Liver (tissue), 9 donors: ENCODE data around the gene GZMM. TPM values are rescaled to one million over a fixed set of nuclear protein-coding genes. Genes with fewer than 3 reads are reported as not detected.

Experiments
- DNase-seq: peaks from one replicate; pipeline ENCODE4 v3.0.0-alpha.2; 2017; ENCODE audit warnings: low spot score
- H3K27ac ChIP-seq, 2 donors: one replicate each; pipeline ENCODE4 v1.7.0; 2013; ENCODE audit warnings: inconsistent platforms in 2 of 2, low read length in 2 of 2, control low read depth in 1 of 2, low read depth in 1 of 2, mild to moderate bottlenecking in 1 of 2
- H3K27me3 ChIP-seq, 4 donors: one replicate each; pipeline versions ENCODE4 v1.6.1 to v1.7.0; 2013; ENCODE audit warnings: low read length in 3 of 4, inconsistent platforms in 1 of 4, mild to moderate bottlenecking in 1 of 4, moderate library complexity in 1 of 4; ENCODE audit not compliant: control insufficient read depth in 4 of 4, insufficient read depth in 4 of 4
- H3K36me3 ChIP-seq, 4 donors: one replicate each; pipeline versions ENCODE4 v1.6.1 to v1.7.0; 2013; ENCODE audit warnings: low read length in 3 of 4, mild to moderate bottlenecking in 3 of 4, low read depth in 1 of 4, moderate library complexity in 1 of 4; ENCODE audit not compliant: control insufficient read depth in 4 of 4, insufficient read depth in 3 of 4
- H3K4me1 ChIP-seq, 4 donors: one replicate each; pipeline versions ENCODE4 v1.6.1 to v1.7.0; 2013; ENCODE audit warnings: low read length in 3 of 4, mild to moderate bottlenecking in 3 of 4, moderate library complexity in 1 of 4; ENCODE audit not compliant: control insufficient read depth in 4 of 4, insufficient read depth in 4 of 4
- H3K4me3 ChIP-seq, 3 donors: one replicate each; pipeline versions ENCODE4 v1.6.1 to v1.7.0; 2013; ENCODE audit warnings: low read length in 3 of 3, control low read depth in 1 of 3, low read depth in 1 of 3, mild to moderate bottlenecking in 1 of 3
- H3K9ac ChIP-seq, 2 donors: one replicate each; pipeline ENCODE4 v1.7.0; 2013; ENCODE audit warnings: low read length in 2 of 2, mild to moderate bottlenecking in 2 of 2, moderate library complexity in 2 of 2, control low read depth in 1 of 2, low read depth in 1 of 2
- H3K9me3 ChIP-seq, 4 donors: one replicate each; pipeline versions ENCODE4 v1.6.1 to v1.7.0; 2013; ENCODE audit warnings: low read length in 3 of 4; ENCODE audit not compliant: control insufficient read depth in 4 of 4
- ATF3 ChIP-seq: IDR thresholded peaks from 2 replicates; pipeline ENCODE4 v1.6.1; 2016; ENCODE audit warnings: antibody characterized with exemption
- CTCF ChIP-seq: fragments of 150-350 bp; IDR thresholded peaks from 2 replicates; pipeline ENCODE4 v1.5.1; 2017; ENCODE audit warnings: improper control_type of control experiment, low read depth, low read length; ENCODE audit not compliant: missing input control
- HNF4G ChIP-seq: IDR thresholded peaks from 2 replicates; pipeline ENCODE4 v1.6.1; 2016; ENCODE audit warnings: antibody characterized with exemption
- NR2F2 ChIP-seq: IDR thresholded peaks from 2 replicates; pipeline ENCODE4 v1.6.1; 2016; ENCODE audit warnings: antibody characterized with exemption
- TAF1 ChIP-seq: conservative IDR thresholded peaks from 2 replicates; pipeline ENCODE4 v1.6.1; 2016; ENCODE audit warnings: antibody characterized with exemption, mild to moderate bottlenecking
- YY1 ChIP-seq: IDR thresholded peaks from 2 replicates; pipeline ENCODE4 v1.6.1; 2016; ENCODE audit warnings: antibody characterized with exemption, mild to moderate bottlenecking
- ZBTB33 ChIP-seq: IDR thresholded peaks from 2 replicates; pipeline ENCODE4 v1.6.1; 2016; ENCODE audit warnings: antibody characterized with exemption
- WGBS: extraction: QIAGEN DNeasy Blood & Tissue Kit; methylation state at CpG from one replicate; pipeline ENCODE4 v1.1.7; 2013; 5-methylcytosine and 5-hydroxymethylcytosine counted together
- polyA plus RNA-seq, 2 donors: library from polyadenylated mRNA; stranded (reverse) in 1 of 2; unstranded in 1 of 2; fragments of 200-250 nt in 1 of 2; fragments of >200 nt in 1 of 2; fragmentation: Nextera tagmentation in 1 of 2; extraction: Ambion mirVana in 1 of 2; gene quantifications; one replicate each; pipeline versions ENCODE4 v1.2.1 to v1.2.3, GENCODE V29; 2013 to 2015
- total RNA-seq, 2 donors: library from RNA; depleted of rRNA; stranded (reverse); fragments of >200 nt; gene quantifications; one replicate each; pipeline ENCODE4 v1.2.3, GENCODE V29; 2014
- donor health status: healthy.
- donor health status: healthy.
- donor health status: healthy.
- donor health status: healthy.
- donor health status: healthy.

Gene GZMM
- total and polyA plus RNA-seq, 4 donors: 0.28 to 1.3 (median 1.1) TPM

GRCh38 chr19:554817-555216 is 11.0 kb downstream of the GZMM start:
- no peak overlapping the region for H3K4me3 ChIP-seq
- H3K4me1 ChIP-seq: peaks cover 0 to 3% (median 1%) of the 10 kb centered on the region in 4 donors
- TF ChIP-seq ATF3 (no peak), YY1 (no peak), HNF4G (no peak)
- WGBS: 72% methylated on average over 20 of the region's 20 CpGs
- no peaks in the 10 kb centered on the region for H3K36me3 ChIP-seq
- no peaks in the 10 kb centered on the region for H3K27me3 ChIP-seq
- DNase-seq: no peak
- no peak overlapping the region for H3K27ac ChIP-seq
- H3K9ac ChIP-seq: no peak overlapping the region
- H3K9me3 ChIP-seq: no peaks in the 10 kb centered on the region

GRCh38 chr19:555474-555808 is 11.6 kb downstream of the GZMM start:
- TF ChIP-seq CTCF: no peak
- 89% methylated on average over 14 of the region's 14 CpGs for WGBS
- Histone ChIP-seq H3K27me3 (no peaks in the 10 kb centered on the region), H3K4me3 (no peak overlapping the region), H3K4me1 (peaks cover 0 to 3% (median 1%) of the 10 kb centered on the region in 4 donors), H3K27ac (no peak overlapping the region), H3K36me3 (no peaks in the 10 kb centered on the region), H3K9ac (no peak overlapping the region), H3K9me3 (no peaks in the 10 kb centered on the region)
- DNase-seq: no peak

GRCh38 chr19:556611-557382 is 12.9 kb downstream of the GZMM start:
- Histone ChIP-seq H3K4me1 (peaks cover 0 to 3% (median 1%) of the 10 kb centered on the region in 4 donors), H3K9ac (no peak overlapping the region), H3K27ac (peak overlapping the region; percentile 8 to 65), H3K36me3 (no peaks in the 10 kb centered on the region), H3K4me3 (no peak overlapping the region), H3K27me3 (no peaks in the 10 kb centered on the region), H3K9me3 (no peaks in the 10 kb centered on the region)
- WGBS: 77% methylated on average over 31 of the region's 31 CpGs
- DNase-seq: no peak
- TF ChIP-seq TAF1: no peak
- no peak for TF ChIP-seq CTCF

- Histone ChIP-seq H3K27ac (no peak overlapping the region), H3K36me3 (no peaks in the 10 kb centered on the region), H3K9me3 (no peaks in the 10 kb centered on the region), H3K4me3 (no peak overlapping the region), H3K9ac (no peak overlapping the region), H3K4me1 (peaks cover 0 to 3% (median 1%) of the 10 kb centered on the region in 4 donors), H3K27me3 (no peaks in the 10 kb centered on the region)
- WGBS: 60% methylated on average over 21 of the region's 21 CpGs
- no peak for DNase-seq
- no peak for TF ChIP-seq ZBTB33
- peak; percentile 50 for TF ChIP-seq NR2F2
- TF ChIP-seq CTCF: no peak
Measured at GRCh38 chr19:558770-559439, 15.1 kb downstream of the GZMM start.
